Measurements from ENCODE around the gene B3GNT2.

GRCh38 chr2:62187246-62187645, 8.7 kb upstream of the B3GNT2 start:
- TF ChIP-seq CTCF (conservative IDR thresholded peaks at IDR 0.05; ENCODE audit: low read depth in 2 of 2): no peak
- no peak for TF ChIP-seq POLR2AphosphoS5 (IDR thresholded peaks at IDR 0.05; ENCODE audit: low read depth)
- no peak for TF ChIP-seq REST (IDR thresholded peaks at IDR 0.05; ENCODE audit: unreplicated experiment)
- no peak for TF ChIP-seq EZH2 (IDR thresholded peaks at IDR 0.05; ENCODE audit: low read depth, unreplicated experiment)
- TF ChIP-seq JUNB (IDR thresholded peaks at IDR 0.05; ENCODE audit: unreplicated experiment): no peak
- no peak for TF ChIP-seq EZH2phosphoT487 (IDR thresholded peaks at IDR 0.05; ENCODE audit: unreplicated experiment)
- no peak for TF ChIP-seq ZNF462 (CRISPR knock-in tag; IDR thresholded peaks at IDR 0.05)
- TF ChIP-seq ETS1 (IDR thresholded peaks at IDR 0.05): no peak
- no peak for TF ChIP-seq CREB1 (CRISPR knock-in tag; IDR thresholded peaks at IDR 0.05; ENCODE audit: low read depth)
- TF ChIP-seq ZNF114 (CRISPR knock-in tag; IDR thresholded peaks at IDR 0.05): no peak
- TF ChIP-seq NANOG (IDR thresholded peaks at IDR 0.05; ENCODE audit: borderline replicate concordance): no peak
- TF ChIP-seq ZNF331 (CRISPR knock-in tag; IDR thresholded peaks at IDR 0.05; ENCODE audit: low read depth): no peak
